ENCODE results near the gene HLA-DOA.

Gene HLA-DOA

DNA sequence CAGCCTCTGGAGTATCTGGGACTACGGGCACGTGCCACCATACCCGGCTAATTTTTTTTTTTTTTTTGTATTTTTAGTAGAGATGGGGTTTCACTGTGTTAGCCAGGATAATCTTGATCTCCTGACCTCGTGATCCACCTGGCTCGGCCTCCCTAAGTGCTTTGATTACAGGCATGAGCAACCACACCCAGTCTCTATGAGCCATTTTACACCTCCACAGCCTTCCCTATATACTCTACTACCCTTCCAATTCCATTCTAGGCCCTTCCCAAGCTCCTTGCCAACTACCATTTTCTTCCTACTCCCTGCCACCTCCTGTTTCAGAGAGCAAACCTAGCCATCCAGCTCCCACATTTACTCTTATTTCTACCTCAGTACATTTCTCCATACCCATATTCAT lies 48.8 kb downstream of the HLA-DOA start:
- TF ChIP-seq, protein P1, sequence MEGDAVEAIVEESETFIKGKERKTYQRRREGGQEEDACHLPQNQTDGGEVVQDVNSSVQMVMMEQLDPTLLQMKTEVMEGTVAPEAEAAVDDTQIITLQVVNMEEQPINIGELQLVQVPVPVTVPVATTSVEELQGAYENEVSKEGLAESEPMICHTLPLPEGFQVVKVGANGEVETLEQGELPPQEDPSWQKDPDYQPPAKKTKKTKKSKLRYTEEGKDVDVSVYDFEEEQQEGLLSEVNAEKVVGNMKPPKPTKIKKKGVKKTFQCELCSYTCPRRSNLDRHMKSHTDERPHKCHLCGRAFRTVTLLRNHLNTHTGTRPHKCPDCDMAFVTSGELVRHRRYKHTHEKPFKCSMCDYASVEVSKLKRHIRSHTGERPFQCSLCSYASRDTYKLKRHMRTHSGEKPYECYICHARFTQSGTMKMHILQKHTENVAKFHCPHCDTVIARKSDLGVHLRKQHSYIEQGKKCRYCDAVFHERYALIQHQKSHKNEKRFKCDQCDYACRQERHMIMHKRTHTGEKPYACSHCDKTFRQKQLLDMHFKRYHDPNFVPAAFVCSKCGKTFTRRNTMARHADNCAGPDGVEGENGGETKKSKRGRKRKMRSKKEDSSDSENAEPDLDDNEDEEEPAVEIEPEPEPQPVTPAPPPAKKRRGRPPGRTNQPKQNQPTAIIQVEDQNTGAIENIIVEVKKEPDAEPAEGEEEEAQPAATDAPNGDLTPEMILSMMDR (conservative IDR thresholded peaks at IDR 0.05; ENCODE audit: low read depth, low read length): no peak
- H3K4me3 ChIP-seq (ENCODE audit: low read length): no peak overlapping the region
- DNase-seq (ENCODE audit: low read depth): no peak

DNA sequence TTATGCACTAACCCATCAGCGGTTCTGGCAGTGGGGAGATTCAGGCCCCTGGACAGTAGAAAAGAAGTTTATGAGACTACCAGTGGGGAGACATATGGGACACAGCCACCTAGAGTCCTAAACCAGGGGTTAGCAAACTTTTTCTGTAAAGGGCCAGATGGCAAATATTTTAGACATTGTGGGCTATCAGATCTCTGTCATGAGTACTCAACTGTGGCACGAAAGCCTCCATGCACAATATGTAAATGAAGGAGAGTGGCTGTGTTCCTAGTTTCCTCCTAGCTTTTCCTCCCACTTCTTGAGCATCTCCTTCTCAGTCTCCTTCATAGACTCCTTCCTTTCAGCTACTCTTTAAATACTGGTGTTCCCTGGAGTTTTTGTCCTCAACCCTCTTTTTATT lies 53.2 kb downstream of the HLA-DOA start:
- no peak overlapping the region for H3K4me3 ChIP-seq (ENCODE audit: low read length)
- TF ChIP-seq, protein P1 (conservative IDR thresholded peaks at IDR 0.05; ENCODE audit: low read depth, low read length): no peak
- no peak for DNase-seq (ENCODE audit: low read depth)

DNA sequence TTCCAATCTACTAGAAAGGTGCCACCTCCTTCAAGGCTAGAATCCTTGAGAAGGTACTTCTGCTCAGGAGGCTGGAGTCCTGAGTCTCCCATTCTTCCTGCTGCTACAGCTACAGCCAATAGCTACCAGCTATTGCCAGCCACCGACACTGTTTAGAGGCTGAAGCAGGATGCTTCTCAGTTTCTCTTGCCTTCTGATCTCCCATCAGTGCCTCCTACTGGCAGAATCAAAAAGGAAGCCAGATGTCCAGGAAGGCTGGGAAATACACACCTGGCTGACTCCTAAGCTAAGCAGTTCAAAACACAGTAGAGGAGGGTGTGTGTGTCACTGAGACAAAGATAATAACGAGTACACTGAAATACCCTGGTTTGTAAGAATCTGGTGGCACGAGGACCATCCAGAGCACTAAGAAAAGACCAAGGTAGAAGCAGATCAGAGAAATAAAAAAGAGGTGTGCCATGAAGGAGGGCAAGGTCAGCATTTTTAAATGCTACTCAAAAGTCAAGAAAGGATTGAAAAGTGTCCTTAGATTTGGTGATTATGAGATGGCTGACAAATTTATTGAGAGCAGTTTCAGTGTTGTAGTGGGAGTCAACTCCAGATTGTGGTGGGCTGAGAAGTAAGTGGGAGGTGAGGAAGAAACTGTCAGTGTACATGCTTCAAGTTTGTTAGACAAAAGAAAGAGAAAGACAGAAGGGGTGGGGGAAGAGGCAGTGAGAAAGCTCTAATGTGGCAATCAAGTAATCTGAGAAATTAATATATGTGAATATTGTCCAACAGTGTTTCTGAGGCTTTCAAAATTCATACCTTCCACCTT lies 54.2 kb downstream of the HLA-DOA start:
- TF ChIP-seq, protein P1 (conservative IDR thresholded peaks at IDR 0.05; ENCODE audit: low read depth, low read length): peak; percentile 52
- no peak for DNase-seq (ENCODE audit: low read depth)

DNA sequence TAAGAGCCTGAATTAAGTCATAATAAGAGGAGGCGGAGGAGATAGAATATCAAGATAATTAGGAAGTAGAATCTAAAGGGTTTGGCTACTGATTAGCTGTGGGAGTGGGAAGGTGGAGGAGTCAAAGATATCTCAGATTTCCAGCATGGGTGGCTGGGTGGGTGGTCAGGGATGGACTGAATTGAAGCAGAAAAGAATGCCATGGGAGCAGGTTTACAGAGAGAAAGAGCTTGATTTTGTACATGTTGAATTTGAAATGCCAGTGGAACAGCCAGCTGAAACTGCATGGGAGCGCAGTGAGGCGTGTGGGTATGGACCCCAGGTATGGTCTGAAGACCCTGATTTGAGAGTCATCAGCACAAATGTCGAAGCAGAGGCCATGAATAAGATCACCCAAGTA lies 55.1 kb downstream of the HLA-DOA start:
- no peak overlapping the region for H3K4me3 ChIP-seq (ENCODE audit: low read length)
- DNase-seq (ENCODE audit: low read depth): no peak
- TF ChIP-seq, protein P1 (conservative IDR thresholded peaks at IDR 0.05; ENCODE audit: low read depth, low read length): no peak

More for the DNA sequence above, 54.2 kb downstream of the HLA-DOA start:
- H3K4me3 ChIP-seq (ENCODE audit: low read length): no peak overlapping the region
